Measurements from ENCODE around the gene GRM1. TPM values are rescaled to one million over a fixed set of nuclear protein-coding genes. Genes with fewer than 3 reads are reported as not detected.

Gene GRM1
- total and polyA plus RNA-seq, 2 donors (not counting 1 experiment from before 2014, with no cell fraction given) = not detected

DNA sequence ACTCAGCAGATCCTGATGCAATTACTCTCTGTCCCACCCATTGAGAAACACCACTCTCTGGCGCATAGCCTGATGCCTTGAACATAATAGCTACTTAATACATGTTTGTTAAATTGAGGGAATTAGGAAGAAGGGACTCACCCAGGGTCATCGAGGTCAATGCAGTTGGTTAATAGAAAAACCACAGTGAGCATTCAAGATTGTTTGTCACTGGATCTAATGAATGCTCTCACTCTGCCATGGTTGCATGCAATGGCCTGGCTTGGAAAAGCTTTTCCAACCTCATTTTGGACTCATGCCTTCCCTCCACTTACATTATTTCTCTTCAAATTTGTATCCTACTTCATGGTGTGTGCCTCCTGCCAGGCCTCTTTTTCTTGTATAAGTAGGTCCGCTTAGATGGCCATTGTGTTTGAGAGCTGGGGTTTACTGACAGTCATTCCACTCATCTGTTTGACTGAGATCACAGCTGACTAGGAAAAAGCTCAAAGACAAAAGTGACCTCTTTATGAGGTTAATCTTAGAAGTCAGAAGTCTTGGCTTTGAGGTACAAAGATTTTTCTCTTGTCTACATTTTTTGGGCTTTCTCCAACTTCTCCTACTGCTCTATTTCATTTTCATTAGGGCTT lies 360.0 kb downstream of the GRM1 start:
- no peak overlapping the region for H3K27ac ChIP-seq (ENCODE audit: low read length in 2 of 2)
- no peaks in the 10 kb centered on the region for H3K4me1 ChIP-seq (ENCODE audit: control insufficient read depth in 2 of 2, insufficient read depth in 2 of 2, low read length in 2 of 2)
- intact Hi-C loops (cut with micrococcal nuclease) = no loop called here
- 100% methylated on average over 1 of the region's 3 CpGs for WGBS (ENCODE audit: insufficient coverage)
- no peaks in the 10 kb centered on the region for H3K36me3 ChIP-seq (replicated peaks in 1 of 2; ENCODE audit: control extremely low read depth in 1 of 2, control insufficient read depth in 1 of 2, extremely low read depth in 1 of 2, insufficient read depth in 2 of 2, low read length in 1 of 2)
- DNase-seq = no peak
- Mint-ChIP-seq H3K9me3 (ENCODE audit: insufficient read depth) (peaks cover 6% of the 10 kb centered on the region), H3K27me3 (no peaks in the 10 kb centered on the region), H3K4me1 (no peaks in the 10 kb centered on the region), H3K27ac (no peak overlapping the region), H3K4me3 (no peak overlapping the region)
- no peaks in the 10 kb centered on the region for H3K27me3 ChIP-seq (replicated peaks in 1 of 4; ENCODE audit: control extremely low read depth in 1 of 4, control insufficient read depth in 3 of 4, insufficient read depth in 4 of 4, low read length in 3 of 4)
- TF ChIP-seq EZH2 (IDR thresholded peaks at IDR 0.05; ENCODE audit: borderline replicate concordance, insufficient read depth, low read depth, low read length, poor library complexity, severe bottlenecking) = no peak
- TF ChIP-seq, protein P1, sequence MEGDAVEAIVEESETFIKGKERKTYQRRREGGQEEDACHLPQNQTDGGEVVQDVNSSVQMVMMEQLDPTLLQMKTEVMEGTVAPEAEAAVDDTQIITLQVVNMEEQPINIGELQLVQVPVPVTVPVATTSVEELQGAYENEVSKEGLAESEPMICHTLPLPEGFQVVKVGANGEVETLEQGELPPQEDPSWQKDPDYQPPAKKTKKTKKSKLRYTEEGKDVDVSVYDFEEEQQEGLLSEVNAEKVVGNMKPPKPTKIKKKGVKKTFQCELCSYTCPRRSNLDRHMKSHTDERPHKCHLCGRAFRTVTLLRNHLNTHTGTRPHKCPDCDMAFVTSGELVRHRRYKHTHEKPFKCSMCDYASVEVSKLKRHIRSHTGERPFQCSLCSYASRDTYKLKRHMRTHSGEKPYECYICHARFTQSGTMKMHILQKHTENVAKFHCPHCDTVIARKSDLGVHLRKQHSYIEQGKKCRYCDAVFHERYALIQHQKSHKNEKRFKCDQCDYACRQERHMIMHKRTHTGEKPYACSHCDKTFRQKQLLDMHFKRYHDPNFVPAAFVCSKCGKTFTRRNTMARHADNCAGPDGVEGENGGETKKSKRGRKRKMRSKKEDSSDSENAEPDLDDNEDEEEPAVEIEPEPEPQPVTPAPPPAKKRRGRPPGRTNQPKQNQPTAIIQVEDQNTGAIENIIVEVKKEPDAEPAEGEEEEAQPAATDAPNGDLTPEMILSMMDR (IDR thresholded peaks at IDR 0.05) = no peak
- no peaks in the 10 kb centered on the region for H4K20me1 ChIP-seq (ENCODE audit: control insufficient read depth, insufficient read depth, low read length, poor library complexity, severe bottlenecking)
- ChIA-PET POLR2A (no interaction called here), CTCF (no interaction called here)
- H3K79me2 ChIP-seq (ENCODE audit: control insufficient read depth, insufficient read depth, low read length) = no peaks in the 10 kb centered on the region
- no peaks in the 10 kb centered on the region for H3K9me3 ChIP-seq (ENCODE audit: control extremely low read depth in 1 of 3, control insufficient read depth in 2 of 3, insufficient read depth in 1 of 3, low read length in 2 of 3)
- no peak overlapping the region for H3K4me3 ChIP-seq (ENCODE audit: control extremely low read depth in 1 of 5, extremely low read depth in 1 of 5, insufficient read depth in 1 of 5, low read depth in 2 of 5, low read length in 4 of 5)
- H3K9ac ChIP-seq (ENCODE audit: low read length) = no peak overlapping the region
- no peak overlapping the region for H2AFZ ChIP-seq (ENCODE audit: insufficient read depth, low read depth, low read length, poor library complexity, severe bottlenecking)
- no peak overlapping the region for H3K4me2 ChIP-seq (replicated peaks; ENCODE audit: low read depth, low read length, poor library complexity, severe bottlenecking)
- ATAC-seq (ENCODE audit: low read depth) = no peak

GRCh38 chr6:146389740-146390139 lies 360.9 kb downstream of the GRM1 start:
- TF ChIP-seq, protein P1 (IDR thresholded peaks at IDR 0.05) = no peak
- TF ChIP-seq EZH2 (IDR thresholded peaks at IDR 0.05; ENCODE audit: borderline replicate concordance, insufficient read depth, low read depth, low read length, poor library complexity, severe bottlenecking) = no peak
- no peak overlapping the region for H2AFZ ChIP-seq (ENCODE audit: insufficient read depth, low read depth, low read length, poor library complexity, severe bottlenecking)
- H3K79me2 ChIP-seq (ENCODE audit: control insufficient read depth, insufficient read depth, low read length) = no peaks in the 10 kb centered on the region
- intact Hi-C loops (cut with micrococcal nuclease) = no loop called here
- H3K4me1 Mint-ChIP-seq = no peaks in the 10 kb centered on the region
- no peaks in the 10 kb centered on the region for H3K27me3 Mint-ChIP-seq
- POLR2A ChIA-PET = no interaction called here
- H4K20me1 ChIP-seq (ENCODE audit: control insufficient read depth, insufficient read depth, low read length, poor library complexity, severe bottlenecking) = no peaks in the 10 kb centered on the region
- no CpG with 5 or more reads among the region's 4 CpGs for WGBS (ENCODE audit: insufficient coverage)
- no peaks in the 10 kb centered on the region for H3K27me3 ChIP-seq (replicated peaks in 1 of 4; ENCODE audit: control extremely low read depth in 1 of 4, control insufficient read depth in 3 of 4, insufficient read depth in 4 of 4, low read length in 3 of 4)
- CTCF ChIA-PET = no interaction called here
- peaks cover 6% of the 10 kb centered on the region for H3K9me3 Mint-ChIP-seq (ENCODE audit: insufficient read depth)
- H3K9me3 ChIP-seq (ENCODE audit: control extremely low read depth in 1 of 3, control insufficient read depth in 2 of 3, insufficient read depth in 1 of 3, low read length in 2 of 3) = no peaks in the 10 kb centered on the region
- H3K9ac ChIP-seq (ENCODE audit: low read length) = no peak overlapping the region
- no peak overlapping the region for H3K4me2 ChIP-seq (replicated peaks; ENCODE audit: low read depth, low read length, poor library complexity, severe bottlenecking)
- no peak overlapping the region for H3K27ac ChIP-seq (ENCODE audit: low read length in 2 of 2)
- H3K36me3 ChIP-seq (replicated peaks in 1 of 2; ENCODE audit: control extremely low read depth in 1 of 2, control insufficient read depth in 1 of 2, extremely low read depth in 1 of 2, insufficient read depth in 2 of 2, low read length in 1 of 2) = no peaks in the 10 kb centered on the region
- H3K4me3 Mint-ChIP-seq = no peak overlapping the region
- no peak overlapping the region for H3K27ac Mint-ChIP-seq
- DNase-seq (no peak), ATAC-seq (ENCODE audit: low read depth) (no peak)
- no peak overlapping the region for H3K4me3 ChIP-seq (ENCODE audit: control extremely low read depth in 1 of 5, extremely low read depth in 1 of 5, insufficient read depth in 1 of 5, low read depth in 2 of 5, low read length in 4 of 5)
- H3K4me1 ChIP-seq (ENCODE audit: control insufficient read depth in 2 of 2, insufficient read depth in 2 of 2, low read length in 2 of 2) = no peaks in the 10 kb centered on the region

Data from B cell (primary cell).